Activated effector memory CD4-positive, alpha-beta T cell treated with Interleukin-2 at 50 U/mL for 16 hours (primary cell): ENCODE measurements around the gene NUDT16L1.

ENCODE experiments used
- DNase-seq: peaks from one replicate; pipeline ENCODE4 v3.0.0-alpha.2; 2020

Gene NUDT16L1

GRCh38 chr16:4664538-4665418 is 28.6 kb upstream of the NUDT16L1 start:
- DNase-seq: peak; percentile 63

GRCh38 chr16:4666537-4667202 is 26.7 kb upstream of the NUDT16L1 start:
- no peak for DNase-seq

- no peak for DNase-seq
Measured at GRCh38 chr16:4667203-4667963, 26.0 kb upstream of the NUDT16L1 start.

- DNase-seq: no peak
Measured at GRCh38 chr16:4668313-4668960, 24.9 kb upstream of the NUDT16L1 start.

GRCh38 chr16:4673387-4674046 is 19.8 kb upstream of the NUDT16L1 start:
- no peak for DNase-seq

- no peak for DNase-seq
Measured at GRCh38 chr16:4674926-4675530, 18.3 kb upstream of the NUDT16L1 start.

- peak; percentile 60 for DNase-seq
Measured at GRCh38 chr16:4675864-4676786, 17.2 kb upstream of the NUDT16L1 start.

- no peak for DNase-seq
Measured at GRCh38 chr16:4676831-4677230, 16.5 kb upstream of the NUDT16L1 start.

- DNase-seq: no peak
Measured at GRCh38 chr16:4677390-4677789, 16.0 kb upstream of the NUDT16L1 start.

GRCh38 chr16:4677994-4678393 is 15.4 kb upstream of the NUDT16L1 start:
- DNase-seq: no peak

GRCh38 chr16:4678596-4678995 is 14.8 kb upstream of the NUDT16L1 start:
- no peak for DNase-seq

- DNase-seq: no peak
Measured at GRCh38 chr16:4679156-4679849, 14.1 kb upstream of the NUDT16L1 start.

GRCh38 chr16:4679850-4680636 is 13.3 kb upstream of the NUDT16L1 start:
- no peak for DNase-seq

- DNase-seq: no peak
Measured at GRCh38 chr16:4680673-4681470, 12.5 kb upstream of the NUDT16L1 start.

- no peak for DNase-seq
Measured at GRCh38 chr16:4681471-4682083, 11.8 kb upstream of the NUDT16L1 start.

GRCh38 chr16:4682084-4682591 is 11.2 kb upstream of the NUDT16L1 start:
- DNase-seq: no peak

GRCh38 chr16:4682616-4683254 is 10.6 kb upstream of the NUDT16L1 start:
- no peak for DNase-seq
